ENCODE data around the gene URGCP. TPM values are rescaled to one million over a fixed set of nuclear protein-coding genes. Genes with fewer than 3 reads are reported as not detected.

Gene URGCP
- total RNA-seq, 1 experiment from 2014 or later = 28.0 TPM

DNA sequence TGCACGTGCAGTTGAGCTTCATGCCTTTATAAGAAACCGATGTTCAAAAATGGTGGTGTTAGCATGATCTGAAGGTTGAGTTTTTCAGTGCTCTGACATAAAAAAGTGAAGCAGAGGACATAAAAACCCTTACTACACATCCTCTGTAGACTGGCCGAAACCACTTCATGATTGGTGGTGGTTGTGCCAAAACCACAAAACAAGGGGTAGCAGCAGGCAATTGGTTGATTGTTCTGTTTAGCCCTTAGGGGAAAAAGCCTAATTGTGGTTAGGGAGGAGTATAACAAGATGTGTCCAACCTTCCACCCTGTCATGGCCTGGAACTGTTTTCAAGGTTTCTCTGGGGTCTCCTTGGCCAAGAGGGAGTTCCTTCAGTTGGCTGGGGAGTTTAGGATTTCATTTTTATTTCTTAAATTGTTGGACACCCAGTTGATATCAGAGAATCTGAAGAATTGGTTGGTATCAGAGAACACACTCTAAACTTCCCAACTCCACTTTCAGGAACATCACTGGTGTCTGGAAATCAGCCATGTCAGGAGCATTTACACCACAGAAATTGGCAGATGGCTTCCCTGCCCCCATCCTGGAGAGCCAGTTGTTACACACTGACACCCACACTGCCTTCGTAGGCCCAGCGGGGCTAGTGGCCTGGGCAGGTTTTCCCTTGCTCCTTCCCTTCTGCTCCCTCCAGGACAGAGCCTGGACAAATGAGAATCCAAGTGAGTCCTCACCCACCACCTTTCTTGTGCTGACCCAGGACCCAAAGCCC lies 55.9 kb downstream of the URGCP start:
- Histone ChIP-seq H3K9me3 (ENCODE audit: control insufficient read depth in 1 of 2, insufficient read depth in 1 of 2, low read depth in 1 of 2, low read length in 2 of 2) (no peaks in the 10 kb centered on the region), H3K9ac (ENCODE audit: low read length) (no peak overlapping the region), H3K4me3 (replicated peaks in 1 of 2; ENCODE audit: low read depth in 1 of 2, low read length in 2 of 2) (no peak overlapping the region), H3K79me2 (ENCODE audit: insufficient read depth, low read length) (no peaks in the 10 kb centered on the region), H3K27ac (ENCODE audit: low read depth, low read length) (no peak overlapping the region), H4K20me1 (ENCODE audit: insufficient read depth) (no peaks in the 10 kb centered on the region), H3K4me1 (ENCODE audit: control insufficient read depth in 1 of 2, insufficient read depth in 2 of 2, low read length in 2 of 2) (no peaks in the 10 kb centered on the region), H3K27me3 (ENCODE audit: insufficient read depth, low read length) (no peaks in the 10 kb centered on the region), H3K9me2 (ENCODE audit: insufficient read depth) (no peaks in the 10 kb centered on the region), H2AFZ (ENCODE audit: low read depth, low read length, poor library complexity, severe bottlenecking) (no peak overlapping the region), H3K4me2 (ENCODE audit: low read length) (no peak overlapping the region), H3K36me3 (ENCODE audit: control insufficient read depth in 1 of 2, insufficient read depth in 2 of 2, low read length in 2 of 2) (no peaks in the 10 kb centered on the region)
- ChIA-PET POLR2A (no interaction called here), RAD21 (ENCODE audit: low non-redundant PET in 1 of 2, low total read pairs in 2 of 2, uncharacterized antibody in 2 of 2, unreplicated experiment in 2 of 2) (no interaction called here), CTCF (interaction anchor here (1.0 kb wide), 1 partner anchor 12 kb away, joined by 3 read pairs; no protein-coding TSS in a partner anchor)
- TF ChIP-seq EZH2 (IDR thresholded peaks at IDR 0.05) (no peak), SIN3A (IDR thresholded peaks at IDR 0.05; ENCODE audit: low read depth) (no peak), EZH2phosphoT487 (IDR thresholded peaks at IDR 0.05; ENCODE audit: borderline replicate concordance) (no peak), JUND (IDR thresholded peaks at IDR 0.05) (no peak), CEBPB (IDR thresholded peaks at IDR 0.05; ENCODE audit: low read depth) (no peak)
- no TSS peak for BruUV-seq (replicated peaks)
- intact Hi-C loops (cut with micrococcal nuclease) = no loop called here
- DNase-seq (ENCODE audit: low read depth, low spot score) (no peak), ATAC-seq (no peak)

GRCh38 chr7:43849047-43849446 lies 57.3 kb downstream of the URGCP start:
- H3K79me2 ChIP-seq (ENCODE audit: insufficient read depth, low read length) = no peaks in the 10 kb centered on the region
- no peaks in the 10 kb centered on the region for H4K20me1 ChIP-seq (ENCODE audit: insufficient read depth)
- H3K4me1 ChIP-seq (ENCODE audit: control insufficient read depth in 1 of 2, insufficient read depth in 2 of 2, low read length in 2 of 2) = no peaks in the 10 kb centered on the region
- POLR2A ChIA-PET = no interaction called here
- no peak overlapping the region for H2AFZ ChIP-seq (ENCODE audit: low read depth, low read length, poor library complexity, severe bottlenecking)
- ATAC-seq (no peak), DNase-seq (ENCODE audit: low read depth, low spot score) (no peak)
- H3K27me3 ChIP-seq (ENCODE audit: insufficient read depth, low read length) = no peaks in the 10 kb centered on the region
- no peaks in the 10 kb centered on the region for H3K9me2 ChIP-seq (ENCODE audit: insufficient read depth)
- H3K9ac ChIP-seq (ENCODE audit: low read length) = no peak overlapping the region
- CTCF ChIA-PET = no interaction called here
- RAD21 ChIA-PET (ENCODE audit: low non-redundant PET in 1 of 2, low total read pairs in 2 of 2, uncharacterized antibody in 2 of 2, unreplicated experiment in 2 of 2) = no interaction called here
- no peak overlapping the region for H3K27ac ChIP-seq (ENCODE audit: low read depth, low read length)
- no peak overlapping the region for H3K4me2 ChIP-seq (ENCODE audit: low read length)
- BruUV-seq (replicated peaks) = no TSS peak
- H3K9me3 ChIP-seq (ENCODE audit: control insufficient read depth in 1 of 2, insufficient read depth in 1 of 2, low read depth in 1 of 2, low read length in 2 of 2) = no peaks in the 10 kb centered on the region
- intact Hi-C loops (cut with micrococcal nuclease) = no loop called here
- H3K36me3 ChIP-seq (ENCODE audit: control insufficient read depth in 1 of 2, insufficient read depth in 2 of 2, low read length in 2 of 2) = no peaks in the 10 kb centered on the region
- TF ChIP-seq, protein P1, sequence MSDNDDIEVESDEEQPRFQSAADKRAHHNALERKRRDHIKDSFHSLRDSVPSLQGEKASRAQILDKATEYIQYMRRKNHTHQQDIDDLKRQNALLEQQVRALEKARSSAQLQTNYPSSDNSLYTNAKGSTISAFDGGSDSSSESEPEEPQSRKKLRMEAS (IDR thresholded peaks at IDR 0.05) = no peak
- TF ChIP-seq SP1 (IDR thresholded peaks at IDR 0.05; ENCODE audit: low read depth) (no peak), RAD21 (IDR thresholded peaks at IDR 0.05; ENCODE audit: low read depth) (no peak), CBX3 (IDR thresholded peaks at IDR 0.05; ENCODE audit: low read depth) (no peak), SIN3A (IDR thresholded peaks at IDR 0.05; ENCODE audit: low read depth) (no peak), JUND (IDR thresholded peaks at IDR 0.05) (no peak), POLR2AphosphoS5 (IDR thresholded peaks at IDR 0.05; ENCODE audit: low read depth, low read length) (no peak), ZNF274 (IDR thresholded peaks at IDR 0.05; ENCODE audit: low read depth, low read length) (no peak), TCF7L2 (IDR thresholded peaks at IDR 0.05; ENCODE audit: borderline replicate concordance, extremely low read depth, insufficient read depth, insufficient read length) (no peak), CTCF (IDR thresholded peaks at IDR 0.05 in 2 of 3, conservative IDR thresholded peaks at IDR 0.05 in 1 of 3; ENCODE audit: borderline replicate concordance in 1 of 3, insufficient read depth in 1 of 3, low read depth in 2 of 3, low read length in 2 of 3) (no peak)
- no peak overlapping the region for H3K4me3 ChIP-seq (replicated peaks in 1 of 2; ENCODE audit: low read depth in 1 of 2, low read length in 2 of 2)

Data from HCT116 (cell line).